HEK293 (cell line): ENCODE data around the gene UCN2.

Experiments used
- ATF2 ChIP-seq: fragments of 450-650 bp; formaldehyde crosslinking; IDR thresholded peaks from 2 replicates; pipeline ENCODE4 v1.5.1; 2016; ENCODE audit warnings: missing biosample characterization, missing genetic modification characterization, low read depth
- KLF16 ChIP-seq: fragments of 450-650 bp; formaldehyde crosslinking; IDR thresholded peaks from 2 replicates; pipeline ENCODE4 v1.5.1; 2017; ENCODE audit warnings: missing biosample characterization, missing genetic modification characterization
- ZNF138 ChIP-seq: fragments of 450-650 bp; formaldehyde crosslinking; IDR thresholded peaks from 2 replicates; pipeline ENCODE4 v1.5.1; 2016; ENCODE audit warnings: missing biosample characterization, missing genetic modification characterization, borderline replicate concordance

GRCh38 chr3:48518069-48518468 is 45.5 kb downstream of the UCN2 start:
- TF ChIP-seq ZNF138 (tag by site-specific recombination) (no peak), ATF2 (no peak), KLF16 (tag by site-specific recombination) (no peak)
